Panc1 (cell line): Measurements from ENCODE around the gene LCE1F. TPM values are rescaled to one million over a fixed set of nuclear protein-coding genes. Genes with fewer than 3 reads are reported as not detected.

Experiments
- ATAC-seq: fragments of 200-7000 bp; cut with Tn5 transposase; 2 replicates; pipeline ENCODE4 v1.9.1; 2020; ENCODE audit warnings: mild to moderate bottlenecking, moderate library complexity
- BruUV-seq: library from RNA; stranded (reverse); fragments of 400-500 nt; replicated peaks from 2 replicates; lab custom pipeline; 2021; lab: Mats Ljungman, UMichigan
- CTCF ChIA-PET: fragments of 300-600 bp; sonication (Branson Sonifier 250); formaldehyde crosslinking; loops from one replicate; lab custom pipeline; 2022; ENCODE audit warnings: antibody characterized with exemption; lab: Charles Lee
- POLR2A ChIA-PET: fragments of 300-600 bp; sonication (Branson Sonifier 250); formaldehyde crosslinking; loops from one replicate; lab custom pipeline; 2022; ENCODE audit warnings: antibody characterized with exemption; lab: Charles Lee
- DNase-seq: peaks from one replicate; pipeline ENCODE4 v3.0.0-alpha.2; 2010; ENCODE audit warnings: low read depth, low spot score
- H3K27ac ChIP-seq: 2 replicates; pipeline ENCODE4 v1.5.1; 2011; ENCODE audit warnings: mild to moderate bottlenecking, low read length, inconsistent platforms
- H3K27me3 ChIP-seq: fragments of 200-500 bp; sonication (Bioruptor generic); 2 replicates; pipeline ENCODE4 v1.6.0; 2014; ENCODE audit warnings: low read length, inconsistent platforms; ENCODE audit not compliant: control insufficient read depth, insufficient read depth
- H3K36me3 ChIP-seq: fragments of 200-500 bp; sonication (Bioruptor generic); 2 replicates; pipeline ENCODE4 v1.5.1; 2014; ENCODE audit warnings: inconsistent platforms, mild to moderate bottlenecking, low read length, moderate library complexity; ENCODE audit not compliant: control insufficient read depth, insufficient read depth
- H3K4me1 ChIP-seq: 2 replicates; pipeline ENCODE4 v1.5.1; 2011; ENCODE audit warnings: inconsistent platforms, mild to moderate bottlenecking, low read length, moderate library complexity; ENCODE audit not compliant: control insufficient read depth, insufficient read depth
- H3K4me3 ChIP-seq, 2 experiments: 2 replicates each; pipeline ENCODE4 v1.5.1; 2011 to 2012; ENCODE audit warnings: low read depth in 2 of 2, low read length in 2 of 2, mild to moderate bottlenecking in 2 of 2, inconsistent platforms in 1 of 2, moderate library complexity in 1 of 2
- H3K9me3 ChIP-seq: fragments of 200-500 bp; sonication (Bioruptor generic); 2 replicates; pipeline ENCODE4 v1.5.1; 2014; ENCODE audit warnings: low read depth, mild to moderate bottlenecking, inconsistent platforms, low read length, moderate library complexity; ENCODE audit not compliant: control insufficient read depth, insufficient read depth
- POLR2AphosphoS5 ChIP-seq: IDR thresholded peaks from 2 replicates; pipeline ENCODE4 v1.6.1; 2012; ENCODE audit warnings: mild to moderate bottlenecking, low read depth, low read length, moderate library complexity
- SIN3A ChIP-seq: IDR thresholded peaks from 2 replicates; pipeline ENCODE4 v1.6.1; 2012; ENCODE audit warnings: low read depth, mild to moderate bottlenecking, low read length, moderate library complexity, borderline replicate concordance; ENCODE audit not compliant: insufficient read depth
- TCF7L2 ChIP-seq: IDR thresholded peaks from 2 replicates; pipeline ENCODE4 v1.6.1; 2011; ENCODE audit warnings: mild to moderate bottlenecking, low read depth, low read length, inconsistent platforms
- in situ Hi-C: cut with HindIII; loops from 2 replicates; pipeline ENCODE4 v1.10.0; 2016; ENCODE audit warnings: low sequenced_read_pairs, low pct_unique_long_range_greater_than_20kb
- intact Hi-C: fragments of 100-400 bp; cut with micrococcal nuclease; formaldehyde crosslinking; loops from one replicate; pipeline ENCODE4 v1.10.0; 2022; ENCODE audit not compliant: unreplicated experiment
- total RNA-seq: library from RNA; stranded (reverse); gene quantifications from one replicate; pipeline ENCODE4 v1.2.1, GENCODE V29; 2021; ENCODE audit not compliant: unreplicated experiment
- TF ChIP-seq, protein P1 (sequence below): fragments of 450-650 bp; IDR thresholded peaks from 2 replicates; pipeline ENCODE4 v1.5.1; 2017; ENCODE audit warnings: mild to moderate bottlenecking
- TF ChIP-seq, protein P2 (sequence below), 2 experiments: IDR thresholded peaks; 2 replicates each; pipeline ENCODE4 v1.6.1; 2011 to 2012; ENCODE audit warnings: low read depth in 2 of 2, control low read depth in 1 of 2, low read length in 1 of 2, mild to moderate bottlenecking in 1 of 2, moderate library complexity in 1 of 2; ENCODE audit not compliant: insufficient read depth in 1 of 2

LCE1F gene
- total RNA-seq, 1 experiment from 2014 or later: not detected

DNA sequence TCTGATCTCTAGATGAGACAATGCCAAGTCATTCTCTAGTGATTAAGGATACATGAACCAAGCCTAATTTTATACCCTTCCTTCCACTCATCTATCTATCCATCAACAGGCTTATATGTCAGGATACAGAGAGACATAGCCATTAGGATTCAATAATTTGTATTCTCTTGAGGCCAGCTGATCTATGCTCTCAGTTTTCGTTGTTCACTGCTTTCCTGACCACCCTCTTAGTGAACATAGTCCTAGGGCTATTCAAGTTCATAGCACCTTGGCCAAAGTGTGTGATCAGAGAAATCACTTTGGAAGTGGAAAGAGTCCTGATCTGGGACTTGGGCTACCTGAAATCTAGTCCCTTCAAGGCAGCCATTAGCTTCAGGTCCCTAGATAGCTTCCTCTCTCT lies 21.4 kb upstream of the LCE1F start:
- Histone ChIP-seq H3K4me3 (no peak overlapping the region), H3K36me3 (no peaks in the 10 kb centered on the region), H3K27me3 (no peaks in the 10 kb centered on the region; the same call in 1 of the 2 replicates), H3K27ac (no peak overlapping the region), H3K9me3 (no peaks in the 10 kb centered on the region), H3K4me1 (no peaks in the 10 kb centered on the region)
- in situ Hi-C loops (no loop called here), intact Hi-C loops (no loop called here)
- ChIA-PET CTCF (no interaction called here), POLR2A (no interaction called here)
- ATAC-seq (no peak), DNase-seq (no peak)
- TF ChIP-seq TCF7L2: no peak
- TF ChIP-seq POLR2AphosphoS5: no peak
- TF ChIP-seq, protein P1, sequence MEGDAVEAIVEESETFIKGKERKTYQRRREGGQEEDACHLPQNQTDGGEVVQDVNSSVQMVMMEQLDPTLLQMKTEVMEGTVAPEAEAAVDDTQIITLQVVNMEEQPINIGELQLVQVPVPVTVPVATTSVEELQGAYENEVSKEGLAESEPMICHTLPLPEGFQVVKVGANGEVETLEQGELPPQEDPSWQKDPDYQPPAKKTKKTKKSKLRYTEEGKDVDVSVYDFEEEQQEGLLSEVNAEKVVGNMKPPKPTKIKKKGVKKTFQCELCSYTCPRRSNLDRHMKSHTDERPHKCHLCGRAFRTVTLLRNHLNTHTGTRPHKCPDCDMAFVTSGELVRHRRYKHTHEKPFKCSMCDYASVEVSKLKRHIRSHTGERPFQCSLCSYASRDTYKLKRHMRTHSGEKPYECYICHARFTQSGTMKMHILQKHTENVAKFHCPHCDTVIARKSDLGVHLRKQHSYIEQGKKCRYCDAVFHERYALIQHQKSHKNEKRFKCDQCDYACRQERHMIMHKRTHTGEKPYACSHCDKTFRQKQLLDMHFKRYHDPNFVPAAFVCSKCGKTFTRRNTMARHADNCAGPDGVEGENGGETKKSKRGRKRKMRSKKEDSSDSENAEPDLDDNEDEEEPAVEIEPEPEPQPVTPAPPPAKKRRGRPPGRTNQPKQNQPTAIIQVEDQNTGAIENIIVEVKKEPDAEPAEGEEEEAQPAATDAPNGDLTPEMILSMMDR: no peak
- TF ChIP-seq, protein P2, sequence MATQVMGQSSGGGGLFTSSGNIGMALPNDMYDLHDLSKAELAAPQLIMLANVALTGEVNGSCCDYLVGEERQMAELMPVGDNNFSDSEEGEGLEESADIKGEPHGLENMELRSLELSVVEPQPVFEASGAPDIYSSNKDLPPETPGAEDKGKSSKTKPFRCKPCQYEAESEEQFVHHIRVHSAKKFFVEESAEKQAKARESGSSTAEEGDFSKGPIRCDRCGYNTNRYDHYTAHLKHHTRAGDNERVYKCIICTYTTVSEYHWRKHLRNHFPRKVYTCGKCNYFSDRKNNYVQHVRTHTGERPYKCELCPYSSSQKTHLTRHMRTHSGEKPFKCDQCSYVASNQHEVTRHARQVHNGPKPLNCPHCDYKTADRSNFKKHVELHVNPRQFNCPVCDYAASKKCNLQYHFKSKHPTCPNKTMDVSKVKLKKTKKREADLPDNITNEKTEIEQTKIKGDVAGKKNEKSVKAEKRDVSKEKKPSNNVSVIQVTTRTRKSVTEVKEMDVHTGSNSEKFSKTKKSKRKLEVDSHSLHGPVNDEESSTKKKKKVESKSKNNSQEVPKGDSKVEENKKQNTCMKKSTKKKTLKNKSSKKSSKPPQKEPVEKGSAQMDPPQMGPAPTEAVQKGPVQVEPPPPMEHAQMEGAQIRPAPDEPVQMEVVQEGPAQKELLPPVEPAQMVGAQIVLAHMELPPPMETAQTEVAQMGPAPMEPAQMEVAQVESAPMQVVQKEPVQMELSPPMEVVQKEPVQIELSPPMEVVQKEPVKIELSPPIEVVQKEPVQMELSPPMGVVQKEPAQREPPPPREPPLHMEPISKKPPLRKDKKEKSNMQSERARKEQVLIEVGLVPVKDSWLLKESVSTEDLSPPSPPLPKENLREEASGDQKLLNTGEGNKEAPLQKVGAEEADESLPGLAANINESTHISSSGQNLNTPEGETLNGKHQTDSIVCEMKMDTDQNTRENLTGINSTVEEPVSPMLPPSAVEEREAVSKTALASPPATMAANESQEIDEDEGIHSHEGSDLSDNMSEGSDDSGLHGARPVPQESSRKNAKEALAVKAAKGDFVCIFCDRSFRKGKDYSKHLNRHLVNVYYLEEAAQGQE (IDR thresholded peaks at IDR 0.05; ENCODE audit: insufficient read depth in 1 of 2, low read depth in 2 of 2, low read length in 1 of 2): no peak
- TF ChIP-seq SIN3A: no peak
- no TSS peak for BruUV-seq

DNA sequence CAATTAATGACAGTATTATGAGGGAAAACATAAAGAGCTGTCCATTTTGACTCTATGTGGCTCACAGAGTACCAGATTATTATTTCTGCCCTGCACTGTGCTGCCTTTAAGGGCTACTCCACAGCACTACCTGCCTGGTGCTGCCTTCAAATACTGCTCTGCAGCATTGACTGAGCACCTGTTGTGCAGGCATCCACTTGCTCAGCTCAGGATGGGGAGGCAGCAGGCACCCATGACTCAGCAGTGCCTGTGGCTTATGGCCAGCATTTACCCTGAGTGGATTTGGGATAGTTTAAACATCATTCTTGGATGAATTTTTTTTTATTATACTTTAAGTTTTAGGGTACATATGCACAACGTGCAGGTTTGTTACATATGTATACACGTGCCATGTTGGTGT lies 18.1 kb upstream of the LCE1F start:
- Histone ChIP-seq H3K9me3 (no peaks in the 10 kb centered on the region), H3K4me3 (no peak overlapping the region), H3K27me3 (no peaks in the 10 kb centered on the region), H3K27ac (no peak overlapping the region), H3K36me3 (no peaks in the 10 kb centered on the region), H3K4me1 (no peaks in the 10 kb centered on the region)
- in situ Hi-C loops: no loop called here
- no TSS peak for BruUV-seq
- DNase-seq (no peak), ATAC-seq (no peak)
- TF ChIP-seq POLR2AphosphoS5: no peak
- no peak for TF ChIP-seq TCF7L2
- TF ChIP-seq, protein P2 (IDR thresholded peaks at IDR 0.05; ENCODE audit: insufficient read depth in 1 of 2, low read depth in 2 of 2, low read length in 1 of 2): no peak
- TF ChIP-seq, protein P1: no peak
- TF ChIP-seq SIN3A: no peak
- intact Hi-C loops: no loop called here
- ChIA-PET POLR2A (interaction anchor here (0.6 kb wide), 1 partner anchor 1607 kb away, joined by 5 read pairs; no protein-coding TSS in a partner anchor), CTCF (no interaction called here)
